ENCODE results near the gene CCDC187. TPM values are rescaled to one million over a fixed set of nuclear protein-coding genes. Genes with fewer than 3 reads are reported as not detected.

The CCDC187 gene
- total and polyA plus RNA-seq, 4 donors, result 2.0 to 16.8 (median 6.8) TPM

DNA sequence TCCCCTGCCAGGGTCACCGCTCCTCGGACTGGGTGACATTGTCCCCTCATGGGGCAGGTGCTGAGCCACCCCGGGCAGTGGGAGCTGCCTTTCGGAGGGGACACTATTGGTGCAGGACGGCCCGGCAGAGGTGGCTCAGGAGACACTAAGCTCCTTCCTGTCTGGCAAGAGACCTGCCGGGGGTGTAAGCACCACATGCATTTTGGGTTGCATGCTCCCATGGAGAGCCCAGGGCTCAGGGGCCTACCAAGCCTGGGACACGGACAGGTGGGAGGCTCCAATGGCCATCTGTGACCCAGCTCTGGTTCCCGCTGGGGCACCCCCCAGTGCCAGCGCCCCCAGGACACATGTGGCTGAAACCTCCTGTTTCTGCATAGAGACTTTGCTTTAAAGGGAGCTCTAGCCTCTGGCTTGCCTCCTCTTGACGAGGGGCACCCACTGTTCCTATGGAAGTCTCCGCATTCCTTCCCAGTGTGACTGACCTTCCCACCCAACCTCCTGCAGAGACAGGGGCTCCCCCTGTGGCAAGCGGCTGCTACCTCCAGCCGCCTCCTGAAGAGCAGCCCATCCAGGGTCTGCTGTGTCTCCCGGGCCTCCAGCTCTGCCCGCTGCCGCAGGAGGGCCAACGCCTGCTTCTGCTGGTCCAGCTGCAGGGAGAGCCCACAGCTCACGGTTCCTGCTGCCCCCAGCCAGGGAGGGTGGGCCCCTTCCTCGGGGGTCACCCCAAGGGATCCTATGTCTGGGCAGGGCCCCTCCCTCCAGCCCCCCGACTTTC is 28.1 kb downstream of the CCDC187 start:
- ATAC-seq (ENCODE audit: insufficient read depth, low FRiP score), result no peak

DNA sequence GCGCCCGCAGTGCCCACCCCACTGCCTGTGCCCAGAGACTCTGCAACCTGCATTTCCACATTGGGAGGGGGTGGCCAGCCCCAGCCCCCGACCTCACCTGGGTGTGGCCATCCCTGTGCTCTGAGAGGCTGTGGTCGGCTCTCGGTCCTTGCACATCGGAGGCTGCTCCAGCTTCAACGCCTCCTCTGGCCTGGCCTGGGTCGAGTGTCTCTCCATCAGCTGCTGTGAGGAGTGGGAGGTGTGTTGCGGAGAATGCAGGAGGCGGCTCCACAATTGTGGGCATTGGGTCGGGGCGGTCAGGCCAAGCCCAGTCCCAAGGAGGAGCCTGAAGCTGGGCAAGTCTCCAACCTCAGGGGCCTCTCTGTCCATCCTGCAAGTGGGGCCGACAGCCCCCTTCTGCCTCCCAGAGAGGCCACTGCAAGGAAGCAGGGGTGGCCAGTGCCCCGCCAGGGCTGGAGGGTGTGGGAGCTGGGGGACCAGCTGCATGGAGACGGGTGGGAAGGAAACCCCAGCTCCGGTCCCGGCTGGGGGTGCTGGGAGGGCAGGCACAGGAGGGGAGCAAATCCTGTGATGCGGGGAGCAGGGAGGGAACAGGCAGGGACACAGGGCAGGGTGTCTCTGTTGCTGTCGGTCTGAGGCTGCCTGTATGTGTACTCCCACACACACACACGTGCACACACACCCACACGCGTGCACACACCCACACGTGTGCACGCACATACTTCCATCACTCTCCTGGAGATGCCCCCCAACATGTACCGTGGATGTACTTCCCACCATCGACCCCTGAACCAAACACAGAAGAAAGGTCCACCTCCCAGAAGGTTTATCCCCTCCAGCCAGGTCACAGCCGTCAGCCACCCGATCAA is 28.9 kb downstream of the CCDC187 start:
- peaks cover 0 to 7% (median 2%) of the 10 kb centered on the region in 3 donors for H3K27me3 ChIP-seq (ENCODE audit: control insufficient read depth in 3 of 3, insufficient read depth in 3 of 3, low read length in 2 of 3)
- 66 to 83% methylated on average over 28 of the region's 28 CpGs for WGBS, 2 donors
- no peak overlapping the region for H3K27ac ChIP-seq (ENCODE audit: low read depth in 1 of 2, low read length in 1 of 2)
- H3K36me3 ChIP-seq (ENCODE audit: control insufficient read depth in 4 of 4, insufficient read depth in 4 of 4, low read length in 4 of 4), result no peaks in the 10 kb centered on the region
- DNase-seq (peak in 1 of 3 donors; percentile 26), ATAC-seq (ENCODE audit: insufficient read depth, low FRiP score) (no peak)
- H3K4me1 ChIP-seq (ENCODE audit: control insufficient read depth in 5 of 5, insufficient read depth in 5 of 5, low read length in 5 of 5), result peaks cover 0 to 4% (median 0%) of the 10 kb centered on the region in 5 donors
- TF ChIP-seq, protein P1, sequence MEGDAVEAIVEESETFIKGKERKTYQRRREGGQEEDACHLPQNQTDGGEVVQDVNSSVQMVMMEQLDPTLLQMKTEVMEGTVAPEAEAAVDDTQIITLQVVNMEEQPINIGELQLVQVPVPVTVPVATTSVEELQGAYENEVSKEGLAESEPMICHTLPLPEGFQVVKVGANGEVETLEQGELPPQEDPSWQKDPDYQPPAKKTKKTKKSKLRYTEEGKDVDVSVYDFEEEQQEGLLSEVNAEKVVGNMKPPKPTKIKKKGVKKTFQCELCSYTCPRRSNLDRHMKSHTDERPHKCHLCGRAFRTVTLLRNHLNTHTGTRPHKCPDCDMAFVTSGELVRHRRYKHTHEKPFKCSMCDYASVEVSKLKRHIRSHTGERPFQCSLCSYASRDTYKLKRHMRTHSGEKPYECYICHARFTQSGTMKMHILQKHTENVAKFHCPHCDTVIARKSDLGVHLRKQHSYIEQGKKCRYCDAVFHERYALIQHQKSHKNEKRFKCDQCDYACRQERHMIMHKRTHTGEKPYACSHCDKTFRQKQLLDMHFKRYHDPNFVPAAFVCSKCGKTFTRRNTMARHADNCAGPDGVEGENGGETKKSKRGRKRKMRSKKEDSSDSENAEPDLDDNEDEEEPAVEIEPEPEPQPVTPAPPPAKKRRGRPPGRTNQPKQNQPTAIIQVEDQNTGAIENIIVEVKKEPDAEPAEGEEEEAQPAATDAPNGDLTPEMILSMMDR (IDR thresholded peaks at IDR 0.05; ENCODE audit: control extremely low read depth, extremely low read depth), result no peak
- H3K9me3 ChIP-seq (ENCODE audit: control insufficient read depth in 4 of 4, insufficient read depth in 3 of 4, low read length in 3 of 4), result peaks cover 0 to 8% (median 0%) of the 10 kb centered on the region in 4 donors
- H3K4me3 ChIP-seq, result no peak overlapping the region
- no peak overlapping the region for H3K9ac ChIP-seq (ENCODE audit: insufficient read depth in 1 of 2, low read length in 2 of 2)

More for the DNA sequence above, 28.1 kb downstream of the CCDC187 start:
- Histone ChIP-seq H3K9me3 (ENCODE audit: control insufficient read depth in 4 of 4, insufficient read depth in 3 of 4, low read length in 3 of 4) (peaks cover 0 to 8% (median 0%) of the 10 kb centered on the region in 4 donors), H3K36me3 (ENCODE audit: control insufficient read depth in 4 of 4, insufficient read depth in 4 of 4, low read length in 4 of 4) (no peaks in the 10 kb centered on the region), H3K27ac (ENCODE audit: low read depth in 1 of 2, low read length in 1 of 2) (no peak overlapping the region), H3K27me3 (ENCODE audit: control insufficient read depth in 3 of 3, insufficient read depth in 3 of 3, low read length in 2 of 3) (peaks cover 0 to 7% (median 2%) of the 10 kb centered on the region in 3 donors), H3K4me1 (ENCODE audit: control insufficient read depth in 5 of 5, insufficient read depth in 5 of 5, low read length in 5 of 5) (peaks cover 0 to 4% (median 0%) of the 10 kb centered on the region in 5 donors), H3K9ac (ENCODE audit: insufficient read depth in 1 of 2, low read length in 2 of 2) (no peak overlapping the region), H3K4me3 (no peak overlapping the region)
- TF ChIP-seq, protein P1 (IDR thresholded peaks at IDR 0.05; ENCODE audit: control extremely low read depth, extremely low read depth), result no peak
- no peak for DNase-seq
- WGBS, 2 donors, result 57 to 75% methylated on average over 20 to 21 of the region's 21 CpGs

DNA sequence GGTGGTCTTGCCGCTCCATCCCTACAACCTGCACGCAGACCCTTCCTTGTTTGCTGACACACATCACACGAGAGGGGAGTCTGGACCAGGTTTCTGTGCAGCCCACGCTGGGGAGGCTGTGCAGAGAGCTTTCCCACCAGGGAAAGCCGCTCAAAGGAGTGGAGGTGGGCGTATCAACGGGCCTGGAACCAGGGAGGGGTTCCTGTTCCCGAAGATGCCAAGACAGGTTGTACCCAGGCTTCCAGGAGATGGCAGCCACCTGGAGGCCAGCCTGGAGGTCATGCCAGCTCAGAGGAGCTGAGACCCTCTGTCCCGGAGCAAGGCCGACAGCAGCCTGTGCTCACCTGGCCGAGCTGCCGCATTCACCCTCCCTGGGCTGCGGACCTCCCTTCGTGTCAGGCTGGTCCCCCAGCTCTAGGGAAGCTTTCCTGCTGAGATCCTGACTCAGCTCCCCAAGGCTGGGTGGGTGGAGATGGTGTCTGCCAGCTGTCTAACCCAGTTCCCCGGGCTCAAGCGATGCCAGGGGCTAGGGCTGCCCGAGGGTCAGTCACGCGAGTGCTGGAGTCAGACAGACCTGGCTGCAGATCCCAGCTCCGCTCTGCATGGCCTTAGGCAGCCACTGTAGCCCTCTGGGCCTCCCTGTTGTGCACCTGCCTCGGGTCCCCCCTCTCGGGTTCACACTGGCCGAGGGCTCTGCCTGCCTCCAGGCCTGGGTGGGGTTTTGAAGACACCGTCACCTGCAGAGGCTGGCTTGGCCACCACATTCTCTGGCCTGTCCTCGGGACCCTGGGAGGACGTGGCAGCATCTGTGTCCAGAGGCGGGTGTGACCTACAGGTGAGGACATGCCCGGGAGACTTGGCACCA is 29.7 kb downstream of the CCDC187 start:
- Histone ChIP-seq H3K9ac (ENCODE audit: insufficient read depth in 1 of 2, low read length in 2 of 2) (no peak overlapping the region), H3K27ac (ENCODE audit: low read depth in 1 of 2, low read length in 1 of 2) (no peak overlapping the region), H3K4me1 (ENCODE audit: control insufficient read depth in 5 of 5, insufficient read depth in 5 of 5, low read length in 5 of 5) (peaks cover 0 to 4% (median 0%) of the 10 kb centered on the region in 5 donors), H3K27me3 (ENCODE audit: control insufficient read depth in 3 of 3, insufficient read depth in 3 of 3, low read length in 2 of 3) (peaks cover 0 to 7% (median 2%) of the 10 kb centered on the region in 3 donors), H3K36me3 (ENCODE audit: control insufficient read depth in 4 of 4, insufficient read depth in 4 of 4, low read length in 4 of 4) (no peaks in the 10 kb centered on the region), H3K9me3 (ENCODE audit: control insufficient read depth in 4 of 4, insufficient read depth in 3 of 4, low read length in 3 of 4) (peaks cover 0 to 5% (median 0%) of the 10 kb centered on the region in 4 donors), H3K4me3 (no peak overlapping the region)
- TF ChIP-seq, protein P1 (IDR thresholded peaks at IDR 0.05; ENCODE audit: control extremely low read depth, extremely low read depth), result no peak
- no peak for DNase-seq
- 86 to 90% methylated on average over 28 of the region's 28 CpGs for WGBS, 2 donors
- no peak for ATAC-seq (ENCODE audit: insufficient read depth, low FRiP score)
